Measurements from ENCODE around the gene BCL7A. TPM values are rescaled to one million over a fixed set of nuclear protein-coding genes. Genes with fewer than 3 reads are reported as not detected.

The BCL7A gene
- total RNA-seq (2021; fragmentation: NEBNext Ultra II Directional; extraction: Animal tissue kit (Norgen Biotek cat#: 25700)) (12.7 and 13.6 TPM in 2 replicates), polyA plus RNA-seq (2011; rRNA removed) (11.9 and 13.9 TPM in 2 replicates), polyA minus RNA-seq (2011; rRNA and poly(A)+ RNA removed) (11.8 and 13.5 TPM in 2 replicates)
- 10.4 TPM for polyA plus RNA-seq (2011; cell fraction: cytosol; rRNA removed)
- polyA plus RNA-seq (2011; cell fraction: nucleus; rRNA removed): 12.9 TPM
- 10.9 to 13.5 TPM (median 11.5 TPM) in 4 replicates for polyA plus RNA-seq (2012, experiment 1 of 2)
- polyA plus RNA-seq (2012, experiment 2 of 2): 7.6 TPM
- polyA plus RNA-seq (2013, experiment 1 of 2): 6.2 TPM
- 6.1 TPM for polyA plus RNA-seq (2013, experiment 2 of 2)
- 10.1 TPM for polyA minus RNA-seq (2011; cell fraction: cytosol; rRNA and poly(A)+ RNA removed)
- 11.5 TPM for polyA minus RNA-seq (2011; cell fraction: nucleus; rRNA and poly(A)+ RNA removed)
- long read RNA-seq, experiment 1, partial matches to known transcripts: 1 of 10 reads
- long read RNA-seq, experiment 1, other reads (novel, unspliced or antisense): 8 of 10 reads
- long read RNA-seq, experiment 2, partial matches to known transcripts: 0 of 1 reads
- long read RNA-seq, experiment 2, other reads (novel, unspliced or antisense): 1 of 1 reads

DNA sequence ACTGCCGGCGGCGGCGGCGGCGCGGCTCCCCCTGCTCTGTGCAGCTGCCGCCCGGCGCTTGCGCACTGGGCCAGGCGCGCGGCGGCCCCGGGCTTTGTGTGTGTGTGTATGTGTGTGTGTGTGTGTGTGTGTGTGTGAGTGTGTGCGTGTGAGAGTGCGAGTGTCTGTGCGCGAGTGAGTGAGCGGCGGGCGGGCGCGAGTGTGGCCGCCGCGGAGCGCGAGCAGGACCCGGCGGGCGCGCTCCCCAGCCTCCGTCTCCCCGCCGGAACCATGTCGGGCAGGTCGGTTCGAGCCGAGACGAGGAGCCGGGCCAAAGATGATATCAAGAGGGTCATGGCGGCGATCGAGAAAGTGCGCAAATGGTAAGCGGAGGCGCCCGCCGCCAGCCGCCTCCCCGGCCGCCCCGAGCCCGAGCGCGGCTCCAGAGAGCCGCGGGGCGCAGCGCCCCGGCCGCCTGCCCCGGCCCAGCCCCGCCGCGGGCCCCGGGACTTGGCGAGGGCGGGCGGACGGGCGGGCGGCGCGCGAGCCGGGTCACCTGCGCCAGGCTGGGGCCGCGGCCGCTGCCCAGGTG, at the start of gene BCL7A:
Gene BCL7A (plus strand): TSS at position 63 of the 571 bp plus-strand sequence. CDS start 208 bp downstream, at position 271.
- ChIA-PET CTCF (ENCODE audit: partially characterized antibody) (interaction anchor here (1.1 kb wide), 1 partner anchor 140 kb away, joined by 4 read pairs; no protein-coding TSS in a partner anchor), POLR2A (ENCODE audit: partially characterized antibody) (interaction anchor here (0.6 to 2.0 kb wide), 7 partner anchors 8 to 133 kb away, joined by 3 to 9 read pairs (median 4); partner anchors contain the start of gene PSMD9)
- FAIRE-seq (no peak), DNase-seq (ENCODE audit: low read depth in 1 of 2, low spot score in 2 of 2) (peak in 1 of 2 experiments; percentile 68)
- Histone ChIP-seq H3K9ac (replicated peaks in 1 of 4; ENCODE audit: extremely low read depth in 1 of 4, low read depth in 3 of 4, low read length in 3 of 4) (peak within 1 kb of the TSS; percentile 51 to 94 (median 70)), H2BK120ac (replicated peaks; ENCODE audit: low read depth, low read length) (no peak within 1 kb of the TSS), H4K5ac (ENCODE audit: insufficient read length, low read depth, low read length) (no peak within 1 kb of the TSS), H3K79me2 (ENCODE audit: control insufficient read depth in 1 of 2, insufficient read depth in 2 of 2, low read length in 2 of 2) (peaks cover 4 to 23% of the 10 kb centered on the region in 2 experiments; a peak in 3 of 4 replicates), H3K4ac (replicated peaks; ENCODE audit: insufficient read length, low read depth, low read length) (no peak within 1 kb of the TSS), H4K20me1 (replicated peaks in 1 of 2; ENCODE audit: control insufficient read depth in 1 of 2, insufficient read depth in 2 of 2, low read length in 2 of 2) (peaks cover 4 to 5% of the 10 kb centered on the region in 2 experiments), H2BK20ac (ENCODE audit: low read length) (no peak within 1 kb of the TSS), H2AK5ac (ENCODE audit: low read depth, low read length) (no peak within 1 kb of the TSS), H3K14ac (ENCODE audit: insufficient read length) (no peak within 1 kb of the TSS), H3K79me1 (ENCODE audit: low read depth, low read length) (peaks cover 5% of the 10 kb centered on the region; the same call in 1 of the 2 replicates), H2BK5ac (ENCODE audit: low read depth, low read length) (no peak within 1 kb of the TSS; the same call in 1 of the 2 replicates), H4K91ac (replicated peaks; ENCODE audit: insufficient read length, low read length) (peak within 1 kb of the TSS; percentile 74), H4K8ac (ENCODE audit: extremely low read depth, insufficient read depth, low read length) (peak within 1 kb of the TSS; percentile 98), H3K56ac (replicated peaks; ENCODE audit: insufficient read length, low read depth, low read length) (peak within 1 kb of the TSS; percentile 16), H3K27ac (ENCODE audit: low read depth, low read length) (no peak within 1 kb of the TSS), H3K27me3 (replicated peaks in 1 of 4; ENCODE audit: control insufficient read depth in 3 of 4, extremely low read depth in 1 of 4, insufficient read depth in 3 of 4, low read length in 3 of 4) (peaks cover 3 to 25% (median 16%) of the 10 kb centered on the region in 4 experiments), H3K4me1 (replicated peaks in 1 of 4; ENCODE audit: control insufficient read depth in 3 of 4, insufficient read depth in 4 of 4, low read length in 3 of 4) (peaks cover 0 to 9% (median 7%) of the 10 kb centered on the region in 4 experiments; a peak in 4 of 7 replicates), H3K9me3 (ENCODE audit: insufficient read depth in 2 of 2, low read depth in 1 of 2, low read length in 1 of 2) (no peaks in the 10 kb centered on the region), H2BK12ac (ENCODE audit: low read depth, low read length) (no peak within 1 kb of the TSS), H2AFZ (ENCODE audit: low read length) (peak within 1 kb of the TSS; percentile 61), H3K36me3 (ENCODE audit: control insufficient read depth in 2 of 4, insufficient read depth in 4 of 4, low read length in 3 of 4) (no peaks in the 10 kb centered on the region), H2BK15ac (ENCODE audit: low read length) (no peak within 1 kb of the TSS), H3K4me2 (ENCODE audit: insufficient read depth in 1 of 2, low read depth in 2 of 2, low read length in 2 of 2) (peak within 1 kb of the TSS; percentile 69 to 80), H3K4me3 (ENCODE audit: extremely low read depth in 1 of 4, insufficient read depth in 2 of 4, low read depth in 3 of 4, low read length in 4 of 4) (peak within 1 kb of the TSS; percentile 73 to 87 (median 78)), H3K23ac (ENCODE audit: insufficient read length) (no peak within 1 kb of the TSS), H3K23me2 (ENCODE audit: low read depth, low read length) (peaks cover 14% of the 10 kb centered on the region; the same call in 1 of the 2 replicates), H3K18ac (ENCODE audit: extremely low read depth, low read length) (peak within 1 kb of the TSS; percentile 68)
- 3% methylated on average over 42 of the region's 83 CpGs; no CpG with 5 or more reads in 1 of the 2 experiments for WGBS, 2 experiments (ENCODE audit: extremely low coverage in 1 of 2, insufficient coverage in 1 of 2, insufficient read length in 1 of 2, insufficient replicate concordance in 2 of 2, low coverage in 1 of 2, low lambda C conversion rate in 2 of 2, missing lambda C conversion rate in 1 of 2)
- TF ChIP-seq SRF (IDR thresholded peaks at IDR 0.05; ENCODE audit: low read depth, low read length): no peak
- TF ChIP-seq RBBP5 (IDR thresholded peaks at IDR 0.05; ENCODE audit: borderline replicate concordance, low read depth, low read length): 0 out of 2 replicates have a peak, but pooled peaks have one; percentile 45
- no peak for TF ChIP-seq CREB1 (IDR thresholded peaks at IDR 0.05)
- TF ChIP-seq, protein P1, sequence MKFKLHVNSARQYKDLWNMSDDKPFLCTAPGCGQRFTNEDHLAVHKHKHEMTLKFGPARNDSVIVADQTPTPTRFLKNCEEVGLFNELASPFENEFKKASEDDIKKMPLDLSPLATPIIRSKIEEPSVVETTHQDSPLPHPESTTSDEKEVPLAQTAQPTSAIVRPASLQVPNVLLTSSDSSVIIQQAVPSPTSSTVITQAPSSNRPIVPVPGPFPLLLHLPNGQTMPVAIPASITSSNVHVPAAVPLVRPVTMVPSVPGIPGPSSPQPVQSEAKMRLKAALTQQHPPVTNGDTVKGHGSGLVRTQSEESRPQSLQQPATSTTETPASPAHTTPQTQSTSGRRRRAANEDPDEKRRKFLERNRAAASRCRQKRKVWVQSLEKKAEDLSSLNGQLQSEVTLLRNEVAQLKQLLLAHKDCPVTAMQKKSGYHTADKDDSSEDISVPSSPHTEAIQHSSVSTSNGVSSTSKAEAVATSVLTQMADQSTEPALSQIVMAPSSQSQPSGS (IDR thresholded peaks at IDR 0.05; ENCODE audit: low read length): no peak
- no peak for TF ChIP-seq SIX5 (IDR thresholded peaks at IDR 0.05; ENCODE audit: low read depth, low read length)
- TF ChIP-seq PHF8 (conservative IDR thresholded peaks at IDR 0.05; ENCODE audit: low read depth, low read length): peak; percentile 58; the same call in 1 of the 2 replicates
- peak; percentile 42; the same call in 1 of the 2 replicates for TF ChIP-seq NRF1 (IDR thresholded peaks at IDR 0.05; ENCODE audit: low read depth, low read length)
- peak; percentile 39 for TF ChIP-seq TAF7 (optimal IDR thresholded peaks at IDR 0.05; ENCODE audit: borderline replicate concordance, low read depth, low read length)
